Loucy (cell line): ENCODE results near the gene RALGPS1.

Source experiments
- CTCF ChIP-seq: fragments of 200-600 bp; sonication (generic); conservative IDR thresholded peaks from 2 replicates; pipeline ENCODE4 v1.5.1; 2014; ENCODE audit warnings: mild to moderate bottlenecking, antibody characterized with exemption, low read length
- EZH2phosphoT487 ChIP-seq: fragments of 200-600 bp; IDR thresholded peaks from 2 replicates; pipeline ENCODE4 v1.6.1; 2018; ENCODE audit warnings: antibody characterized with exemption, mild to moderate bottlenecking, moderate library complexity, borderline replicate concordance

GRCh38 chr9:127087411-127087810 lies 172.8 kb downstream of the RALGPS1 start:
- TF ChIP-seq CTCF: no peak
- TF ChIP-seq EZH2phosphoT487: no peak
